Calu3 (cell line): Measurements from ENCODE around the gene FTO. TPM values are rescaled to one million over a fixed set of nuclear protein-coding genes. Genes with fewer than 3 reads are reported as not detected.

Experiments
- BruUV-seq: library from RNA; stranded (reverse); fragments of 400-500 nt; replicated peaks from 2 replicates; lab custom pipeline; 2021; lab: Mats Ljungman, UMichigan
- CTCF ChIA-PET: fragments of 300-600 bp; sonication (Branson Sonifier 250); formaldehyde crosslinking; loops from one replicate; lab custom pipeline; 2022; ENCODE audit warnings: antibody characterized with exemption; lab: Charles Lee
- DNase-seq: peaks from one replicate; pipeline ENCODE4 v3.0.0; 2022
- H3K27ac Mint-ChIP-seq: one replicate; pipeline ENCODE4 v1.8.0; 2022; ENCODE audit warnings: mixed read lengths; ENCODE audit not compliant: unreplicated experiment
- H3K27me3 Mint-ChIP-seq: one replicate; pipeline ENCODE4 v1.8.0; 2022; ENCODE audit warnings: mixed read lengths; ENCODE audit not compliant: unreplicated experiment
- H3K36me3 Mint-ChIP-seq: one replicate; pipeline ENCODE4 v1.8.0; 2022; ENCODE audit warnings: mild to moderate bottlenecking, moderate library complexity, mixed read lengths; ENCODE audit not compliant: insufficient read depth, unreplicated experiment
- H3K4me1 Mint-ChIP-seq: one replicate; pipeline ENCODE4 v1.8.0; 2022; ENCODE audit warnings: mild to moderate bottlenecking, low read depth, mixed read lengths; ENCODE audit not compliant: unreplicated experiment
- H3K4me3 Mint-ChIP-seq: one replicate; pipeline ENCODE4 v1.8.0; 2022; ENCODE audit warnings: mild to moderate bottlenecking, low read depth, moderate library complexity, mixed read lengths; ENCODE audit not compliant: unreplicated experiment
- H3K9me3 Mint-ChIP-seq: one replicate; pipeline ENCODE4 v1.8.0; 2022; ENCODE audit warnings: low read depth, mixed read lengths; ENCODE audit not compliant: unreplicated experiment
- CTCF ChIP-seq: fragments of 200-600 bp; IDR thresholded peaks from one replicate; pipeline ENCODE4 v1.8.0; 2022; ENCODE audit warnings: antibody characterized with exemption; ENCODE audit not compliant: unreplicated experiment
- intact Hi-C: fragments of 100-400 bp; cut with micrococcal nuclease; formaldehyde crosslinking; loops from one replicate; pipeline ENCODE4 v1.10.0; 2022; ENCODE audit not compliant: unreplicated experiment
- total RNA-seq: library from RNA; stranded (reverse); gene quantifications from 2 replicates; pipeline ENCODE4 v1.2.3, GENCODE V29; 2022

The FTO gene
- total RNA-seq, 1 experiment from 2014 or later, result 68.9 TPM

GRCh38 chr16:54086791-54087190 is 382.8 kb downstream of the FTO start:
- TF ChIP-seq CTCF, result no peak
- CTCF ChIA-PET, result no interaction called here
- no TSS peak for BruUV-seq
- no peak overlapping the region for H3K27ac Mint-ChIP-seq
- no peaks in the 10 kb centered on the region for H3K27me3 Mint-ChIP-seq
- intact Hi-C loops, result no loop called here
- no peaks in the 10 kb centered on the region for H3K36me3 Mint-ChIP-seq
- no peaks in the 10 kb centered on the region for H3K4me1 Mint-ChIP-seq
- H3K9me3 Mint-ChIP-seq, result no peaks in the 10 kb centered on the region
- H3K4me3 Mint-ChIP-seq, result no peak overlapping the region
- no peak for DNase-seq

GRCh38 chr16:54090602-54091001 is 386.6 kb downstream of the FTO start:
- no peaks in the 10 kb centered on the region for H3K27me3 Mint-ChIP-seq
- H3K36me3 Mint-ChIP-seq, result no peaks in the 10 kb centered on the region
- H3K9me3 Mint-ChIP-seq, result no peaks in the 10 kb centered on the region
- DNase-seq, result no peak
- no TSS peak for BruUV-seq
- intact Hi-C loops, result no loop called here
- no peak overlapping the region for H3K4me3 Mint-ChIP-seq
- H3K27ac Mint-ChIP-seq, result no peak overlapping the region
- CTCF ChIA-PET, result no interaction called here
- H3K4me1 Mint-ChIP-seq, result no peaks in the 10 kb centered on the region
- no peak for TF ChIP-seq CTCF

GRCh38 chr16:54093281-54093680 is 389.3 kb downstream of the FTO start:
- H3K36me3 Mint-ChIP-seq, result no peaks in the 10 kb centered on the region
- no peak overlapping the region for H3K4me3 Mint-ChIP-seq
- H3K4me1 Mint-ChIP-seq, result no peaks in the 10 kb centered on the region
- no peak for DNase-seq
- intact Hi-C loops, result no loop called here
- no peak overlapping the region for H3K27ac Mint-ChIP-seq
- no peaks in the 10 kb centered on the region for H3K9me3 Mint-ChIP-seq
- H3K27me3 Mint-ChIP-seq, result no peaks in the 10 kb centered on the region
- BruUV-seq, result no TSS peak
- CTCF ChIA-PET, result no interaction called here
- TF ChIP-seq CTCF, result no peak

- intact Hi-C loops, result no loop called here
- Mint-ChIP-seq H3K4me3 (no peak overlapping the region), H3K36me3 (no peaks in the 10 kb centered on the region), H3K4me1 (no peaks in the 10 kb centered on the region), H3K9me3 (no peaks in the 10 kb centered on the region), H3K27me3 (no peaks in the 10 kb centered on the region), H3K27ac (no peak overlapping the region)
- no TSS peak for BruUV-seq
- CTCF ChIA-PET, result no interaction called here
- TF ChIP-seq CTCF, result no peak
- no peak for DNase-seq
These were observed 390.7 kb downstream of the FTO start for GRCh38 chr16:54094641-54095040.
